Neuron (in vitro differentiated cells): Measurements from ENCODE around the gene P4HA1.
"Not testable (repeated sequence)": the region's sequence is repeated elsewhere in the genome, so short reads cannot be mapped to it uniquely, and the experiment has no call there.

Experiments
- H2AFZ ChIP-seq: one replicate; pipeline ENCODE4 v1.6.1; 2013; ENCODE audit warnings: low read depth, mild to moderate bottlenecking, inconsistent platforms, low read length, moderate library complexity
- H3K27me3 ChIP-seq: one replicate; pipeline ENCODE4 v1.6.1; 2013; ENCODE audit warnings: low read length; ENCODE audit not compliant: insufficient read depth
- H3K36me3 ChIP-seq: one replicate; pipeline ENCODE4 v1.6.1; 2013; ENCODE audit warnings: low read length; ENCODE audit not compliant: insufficient read depth
- H3K4me1 ChIP-seq: one replicate; pipeline ENCODE4 v1.6.1; 2013; ENCODE audit warnings: low read length; ENCODE audit not compliant: insufficient read depth
- H3K4me3 ChIP-seq: 2 replicates; pipeline ENCODE4 v1.5.1; 2013; ENCODE audit warnings: mild to moderate bottlenecking, low read length, moderate library complexity
- H3K9me3 ChIP-seq: one replicate; pipeline ENCODE4 v1.6.1; 2013; ENCODE audit warnings: low read length

Gene P4HA1

DNA sequence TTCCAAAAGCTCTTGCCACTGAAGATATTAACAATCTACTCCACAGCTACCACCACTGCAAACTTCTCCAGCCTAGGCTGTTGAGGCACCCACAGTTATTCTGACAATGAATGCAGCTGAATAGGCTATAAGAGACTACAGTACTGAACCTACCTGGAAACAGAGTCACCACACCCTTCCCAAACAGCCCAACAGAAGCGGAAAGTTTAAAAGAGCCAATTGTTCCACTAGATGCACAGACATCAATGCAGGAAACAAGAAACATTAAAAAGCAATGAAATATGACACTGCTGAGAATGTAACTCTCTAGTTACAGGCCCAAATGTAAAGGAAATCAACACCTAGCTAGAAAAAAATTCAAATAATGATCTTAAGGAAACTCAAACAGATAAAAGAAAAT lies 77.6 kb downstream of the P4HA1 start:
- no peak overlapping the region for H2AFZ ChIP-seq
- H3K4me3 ChIP-seq, result no peak overlapping the region
- peaks cover 4% of the 10 kb centered on the region for H3K9me3 ChIP-seq
- H3K36me3 ChIP-seq, result peaks cover 27% of the 10 kb centered on the region
- H3K27me3 ChIP-seq, result no peaks in the 10 kb centered on the region
- H3K4me1 ChIP-seq, result no peaks in the 10 kb centered on the region

DNA sequence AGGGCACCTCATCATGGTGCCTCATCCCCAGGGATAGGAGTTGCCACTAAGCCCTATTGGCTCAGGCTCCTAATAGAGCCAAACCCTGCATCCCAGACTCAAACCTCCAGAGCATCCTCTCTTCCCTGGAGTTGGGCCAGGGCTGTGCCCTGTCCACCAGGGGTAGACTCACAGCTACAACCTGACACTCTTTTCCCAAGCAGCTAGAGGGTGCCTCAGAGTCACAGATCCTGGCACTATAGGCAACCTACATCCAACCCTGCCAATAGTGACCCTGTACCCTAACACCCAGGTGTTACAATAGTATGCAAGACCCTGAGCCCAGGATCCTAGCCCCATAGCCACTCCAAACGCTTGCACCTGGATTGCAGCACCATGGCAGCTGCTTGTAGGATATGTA lies 78.0 kb downstream of the P4HA1 start:
- no peaks in the 10 kb centered on the region for H3K4me1 ChIP-seq
- H3K27me3 ChIP-seq, result no peaks in the 10 kb centered on the region
- peaks cover 27% of the 10 kb centered on the region for H3K36me3 ChIP-seq
- H3K4me3 ChIP-seq, result no peak overlapping the region
- peaks cover 4% of the 10 kb centered on the region for H3K9me3 ChIP-seq
- H2AFZ ChIP-seq, result no peak overlapping the region

GRCh38 chr10:73017955-73018480 lies 78.6 kb downstream of the P4HA1 start:
- no peak overlapping the region for H3K4me3 ChIP-seq
- no peaks in the 10 kb centered on the region for H3K4me1 ChIP-seq
- H3K9me3 ChIP-seq, result peaks cover 4% of the 10 kb centered on the region
- H3K36me3 ChIP-seq, result peaks cover 31% of the 10 kb centered on the region
- H3K27me3 ChIP-seq, result no peaks in the 10 kb centered on the region
- no peak overlapping the region for H2AFZ ChIP-seq

DNA sequence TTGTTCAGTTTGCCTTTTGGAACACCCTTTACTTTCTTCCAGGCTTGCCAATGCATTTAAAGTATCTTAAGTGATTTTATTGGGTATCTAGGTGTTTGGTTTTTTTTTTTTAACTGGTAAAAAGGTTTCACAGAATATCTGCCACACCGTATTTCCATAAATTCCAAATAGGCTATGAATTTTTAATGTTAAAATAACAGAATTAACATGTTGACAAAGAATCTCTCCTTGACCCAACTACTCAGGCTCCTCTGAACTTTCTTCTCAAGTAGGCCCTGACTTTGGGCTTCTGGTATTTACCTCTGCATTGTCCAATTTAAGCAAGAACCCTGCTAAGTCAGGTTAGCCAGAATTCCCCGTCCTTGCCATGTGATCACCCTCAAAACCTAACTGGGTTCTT lies 80.9 kb downstream of the P4HA1 start:
- H3K27me3 ChIP-seq, result no peaks in the 10 kb centered on the region
- no peak overlapping the region for H2AFZ ChIP-seq
- H3K36me3 ChIP-seq, result peaks cover 28% of the 10 kb centered on the region
- no peaks in the 10 kb centered on the region for H3K4me1 ChIP-seq
- no peaks in the 10 kb centered on the region for H3K9me3 ChIP-seq
- no peak overlapping the region for H3K4me3 ChIP-seq

DNA sequence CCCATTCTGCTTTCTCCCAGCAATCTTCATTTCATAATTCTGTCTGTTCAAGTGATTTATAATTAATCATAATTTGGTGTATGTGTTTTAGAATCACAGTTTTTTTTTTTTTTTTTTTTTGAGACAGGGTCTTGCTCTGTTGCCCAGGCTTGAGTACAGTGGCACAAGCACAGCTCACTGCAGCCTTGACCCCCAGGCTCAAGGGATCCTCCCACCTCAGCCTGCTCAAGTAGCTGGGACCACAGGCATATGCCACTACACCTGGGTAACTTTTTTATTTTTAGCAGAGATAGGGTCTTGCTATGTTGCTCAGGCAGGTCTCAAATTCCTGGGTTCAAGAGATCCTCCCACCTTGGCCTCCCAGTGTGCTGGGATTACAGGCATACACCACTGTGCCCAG lies 92.8 kb downstream of the P4HA1 start:
- Histone ChIP-seq H3K36me3 (peaks cover 17% of the 10 kb centered on the region), H2AFZ (no peak overlapping the region), H3K27me3 (no peaks in the 10 kb centered on the region), H3K4me3 (no peak overlapping the region), H3K9me3 (peaks cover under 1% of the 10 kb centered on the region), H3K4me1 (no peaks in the 10 kb centered on the region)

DNA sequence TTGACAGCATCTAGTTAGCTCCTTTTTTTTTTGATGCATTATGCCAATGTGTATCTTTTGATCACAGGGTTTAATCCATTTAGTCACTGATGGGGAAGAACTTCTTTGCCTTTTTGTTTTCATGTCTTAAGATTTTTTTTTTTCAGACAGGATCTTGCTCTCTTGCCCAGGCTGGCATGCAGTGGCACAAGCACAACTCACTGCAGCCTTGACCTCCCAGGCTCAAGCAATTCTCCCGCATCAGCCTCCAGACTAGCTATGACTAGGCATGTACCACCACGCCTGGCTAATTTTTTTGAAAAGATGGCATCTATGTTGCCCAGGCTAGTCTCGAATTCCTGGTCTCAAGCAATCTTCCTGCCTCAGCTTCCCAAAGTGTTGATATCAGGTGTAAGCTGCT lies 95.7 kb downstream of the P4HA1 start:
- peaks cover 2% of the 10 kb centered on the region for H3K9me3 ChIP-seq
- H3K36me3 ChIP-seq, result peaks cover 5% of the 10 kb centered on the region
- H3K4me3 ChIP-seq, result no peak overlapping the region
- no peak overlapping the region for H2AFZ ChIP-seq
- no peaks in the 10 kb centered on the region for H3K4me1 ChIP-seq
- H3K27me3 ChIP-seq, result no peaks in the 10 kb centered on the region

- Histone ChIP-seq H3K9me3 (peaks cover 2% of the 10 kb centered on the region), H2AFZ (no peak overlapping the region), H3K27me3 (no peaks in the 10 kb centered on the region), H3K4me3 (no peak overlapping the region), H3K36me3 (no peaks in the 10 kb centered on the region), H3K4me1 (no peaks in the 10 kb centered on the region)
Observed at GRCh38 chr10:72997099-72997498, 99.6 kb downstream of the P4HA1 start.

DNA sequence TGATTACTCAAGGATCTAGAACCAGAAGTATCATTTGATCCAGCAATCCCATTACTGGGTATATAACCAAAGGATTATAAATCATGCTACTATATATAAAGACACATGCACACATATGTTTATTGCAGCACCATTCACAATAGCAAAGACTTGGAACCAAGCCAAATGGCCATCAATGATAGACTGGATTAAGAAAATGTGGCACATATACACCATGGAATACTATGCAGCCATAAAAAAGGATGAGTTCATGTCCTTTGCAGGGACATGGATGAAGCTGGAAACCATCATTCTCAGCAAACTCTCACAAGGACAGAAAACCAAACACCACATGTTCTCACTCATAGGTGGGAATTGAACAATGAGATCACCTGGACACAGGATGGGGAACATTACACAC lies 101.2 kb downstream of the P4HA1 start:
- H3K27me3 ChIP-seq, H3K4me3 ChIP-seq, H2AFZ ChIP-seq, H3K9me3 ChIP-seq, H3K36me3 ChIP-seq, H3K4me1 ChIP-seq: not testable (repeated sequence)

GRCh38 chr10:72989771-72990170 lies 106.9 kb downstream of the P4HA1 start:
- H3K27me3 ChIP-seq, H3K4me1 ChIP-seq, H3K4me3 ChIP-seq, H2AFZ ChIP-seq, H3K36me3 ChIP-seq, H3K9me3 ChIP-seq: not testable (repeated sequence)

GRCh38 chr10:72984618-72985017 lies 112.0 kb downstream of the P4HA1 start:
- H2AFZ ChIP-seq, H3K4me1 ChIP-seq, H3K36me3 ChIP-seq, H3K9me3 ChIP-seq, H3K27me3 ChIP-seq, H3K4me3 ChIP-seq: not testable (repeated sequence)

- H3K4me3 ChIP-seq, result no peak overlapping the region
- no peaks in the 10 kb centered on the region for H3K27me3 ChIP-seq
- no peaks in the 10 kb centered on the region for H3K9me3 ChIP-seq
- H2AFZ ChIP-seq, result no peak overlapping the region
- no peaks in the 10 kb centered on the region for H3K36me3 ChIP-seq
- no peaks in the 10 kb centered on the region for H3K4me1 ChIP-seq
Observed at GRCh38 chr10:72981882-72982529, 114.7 kb downstream of the P4HA1 start.

GRCh38 chr10:72981028-72981881 lies 115.4 kb downstream of the P4HA1 start:
- Histone ChIP-seq H3K4me3 (no peak overlapping the region), H2AFZ (no peak overlapping the region), H3K4me1 (no peaks in the 10 kb centered on the region), H3K27me3 (no peaks in the 10 kb centered on the region), H3K36me3 (no peaks in the 10 kb centered on the region), H3K9me3 (no peaks in the 10 kb centered on the region)

GRCh38 chr10:72980348-72980747 lies 116.3 kb downstream of the P4HA1 start:
- Histone ChIP-seq H3K4me1 (no peaks in the 10 kb centered on the region), H3K4me3 (no peak overlapping the region), H3K27me3 (no peaks in the 10 kb centered on the region), H3K9me3 (no peaks in the 10 kb centered on the region), H3K36me3 (no peaks in the 10 kb centered on the region), H2AFZ (no peak overlapping the region)
